Activated T-cell treated with anti-CD3 and anti-CD28 coated beads, Interleukin-2, amount 50 U/mL, for 48 hours (primary cell): ENCODE data around the gene GHRL.

Source experiments
- DNase-seq, 2 experiments: peaks; one replicate each; pipeline ENCODE4 v3.0.0-alpha.2; 2020

Gene GHRL

DNA sequence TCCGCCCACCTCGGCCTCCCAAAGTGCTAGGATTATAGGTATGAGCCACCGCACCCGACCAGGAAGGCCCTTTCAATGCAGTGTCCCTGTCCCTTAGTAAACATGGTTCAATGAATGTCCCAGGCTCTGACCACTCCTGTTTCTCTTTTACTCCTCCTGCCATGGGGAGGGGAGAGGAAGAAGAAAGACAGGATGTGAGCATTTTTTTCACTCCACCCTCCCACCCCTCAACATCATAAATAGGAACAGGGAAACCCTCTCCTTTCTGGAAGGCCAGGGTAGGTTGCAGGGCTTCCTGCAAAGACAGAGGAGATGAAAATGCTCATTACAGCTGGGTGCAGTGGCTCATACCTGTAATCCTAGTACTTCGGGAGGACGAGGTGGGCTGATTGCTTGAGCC, 51.9 kb downstream of the GHRL start:
- DNase-seq = no peak

GRCh38 chr3:10238345-10239183, 54.2 kb downstream of the GHRL start:
- DNase-seq = peak; percentile 44 to 55
